Gastrocnemius medialis (tissue), 4 donors: Measurements from ENCODE around the gene SERPINA6. TPM values are rescaled to one million over a fixed set of nuclear protein-coding genes. Genes with fewer than 3 reads are reported as not detected.

Experiments
- ATAC-seq, 2 donors: fragments of 150-250 bp; one replicate each; pipeline ENCODE4 v1.9.1; 2016
- DNase-seq, 2 donors: peaks; one replicate each; pipeline ENCODE4 v3.0.0-alpha.2; 2019
- H3K27ac ChIP-seq, 4 donors: fragments of 200-600 bp; sonication (generic); 1 replicate in 1 of 4; 2 replicates in 3 of 4; pipeline ENCODE4 v1.5.1; 2016 to 2018; ENCODE audit warnings: mild to moderate bottlenecking in 2 of 4, moderate library complexity in 1 of 4
- H3K27me3 ChIP-seq, 3 donors: fragments of 200-600 bp; sonication (generic) in 2 of 3; 1 replicate in 1 of 3; 2 replicates in 2 of 3; pipeline versions ENCODE4 v1.5.1 to v1.6.0; 2016 to 2019; ENCODE audit warnings: mild to moderate bottlenecking in 1 of 3, moderate library complexity in 1 of 3
- H3K36me3 ChIP-seq, 2 donors: fragments of 200-600 bp; sonication (generic) in 1 of 2; one replicate each; pipeline ENCODE4 v1.5.1; 2017 to 2018
- H3K4me1 ChIP-seq, 2 donors: fragments of 200-600 bp; sonication (generic) in 1 of 2; one replicate each; pipeline ENCODE4 v1.5.1; 2016 to 2017; ENCODE audit warnings: mild to moderate bottlenecking in 2 of 2
- H3K4me3 ChIP-seq, 4 donors: fragments of 200-600 bp; sonication (generic) in 3 of 4; 1 replicate in 1 of 4; 2 replicates in 3 of 4; pipeline ENCODE4 v1.5.1; 2016 to 2019; ENCODE audit warnings: mild to moderate bottlenecking in 2 of 4
- H3K9me3 ChIP-seq, 3 donors: fragments of 200-600 bp; sonication (generic) in 2 of 3; 1 replicate in 1 of 3; 2 replicates in 2 of 3; pipeline ENCODE4 v1.5.1; 2016 to 2019
- POLR2A ChIP-seq, 2 donors: fragments of 450-650 bp; IDR thresholded peaks; one replicate each; pipeline ENCODE4 v1.6.1; 2017; ENCODE audit warnings: antibody characterized with exemption in 2 of 2, mild to moderate bottlenecking in 2 of 2, moderate library complexity in 2 of 2
- in situ Hi-C, 4 donors: fragments of 200-750 bp; cut with MboI; loops; one replicate each; pipeline versions ENCODE4 v1.15.0 to v1.8.0; 2017; ENCODE audit warnings: low sequenced_read_pairs in 4 of 4
- intact Hi-C: fragments of 100-400 bp; cut with DNase I; formaldehyde crosslinking; loops from one replicate; pipeline ENCODE4 v1.15.1; 2023; ENCODE audit warnings: low total_unique reads
- total RNA-seq, 4 donors: library from RNA; depleted of rRNA; stranded (reverse); fragments of >200 nt; gene quantifications; one replicate each; pipeline versions ENCODE4 v1.1.0 to v1.2.3, GENCODE V29; 2016
- TF ChIP-seq, protein P1 (sequence below), 5 experiments: fragments of 450-650 bp in 3 of 5; fragments of 200-600 bp in 2 of 5; sonication (generic) in 2 of 5; IDR thresholded peaks in 4 of 5; conservative IDR thresholded peaks in 1 of 5; 1 replicate in 4 of 5; 2 replicates in 1 of 5; pipeline ENCODE4 v1.5.1; 2016 to 2019; ENCODE audit warnings: antibody characterized with exemption in 5 of 5, mild to moderate bottlenecking in 3 of 5, moderate library complexity in 3 of 5

SERPINA6 gene
- total RNA-seq, 4 donors from 2014 or later: 0.26 to 0.69 TPM; not detected in 2

DNA sequence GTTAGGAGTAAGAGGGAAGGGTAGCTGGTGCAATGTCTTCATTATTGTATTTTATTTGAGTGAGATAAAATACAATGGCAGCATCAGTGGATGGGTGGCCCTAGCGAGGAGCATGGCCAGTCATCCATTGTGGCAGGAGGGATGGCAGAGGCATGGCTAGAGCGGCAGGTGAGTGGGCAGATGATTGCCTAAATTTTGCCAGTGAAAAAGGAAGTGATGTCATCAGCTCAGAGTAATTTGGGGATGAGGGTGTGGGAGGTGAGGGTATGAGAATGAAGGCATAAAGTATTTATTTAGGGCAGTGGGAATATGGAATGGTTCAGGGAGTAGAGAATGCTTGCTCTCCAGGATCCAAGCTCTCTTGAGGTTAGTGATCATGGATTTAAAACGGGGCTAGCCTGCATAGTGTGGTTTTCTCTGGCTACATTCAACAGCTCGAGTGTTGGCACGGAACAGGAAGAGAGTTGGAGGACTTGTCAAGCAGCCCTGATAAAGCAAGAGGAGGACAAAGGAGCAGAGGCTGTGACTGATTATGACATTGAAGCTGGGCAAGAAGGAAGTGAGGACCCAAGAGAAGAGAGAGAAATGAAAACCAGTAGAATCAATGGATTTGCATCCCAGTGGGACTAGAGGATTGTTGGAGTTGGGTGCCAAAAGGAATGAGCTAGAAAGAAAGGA lies 18.7 kb upstream of the SERPINA6 start:
- Histone ChIP-seq H3K27me3 (no peaks in the 10 kb centered on the region), H3K4me1 (peaks cover 0 to 3% of the 10 kb centered on the region in 2 donors), H3K36me3 (no peaks in the 10 kb centered on the region), H3K4me3 (no peak overlapping the region), H3K27ac (no peak overlapping the region), H3K9me3 (no peaks in the 10 kb centered on the region)
- DNase-seq: no peak
- intact Hi-C loops (no loop called here), in situ Hi-C loops (no loop called here)
- no peak for ATAC-seq
- TF ChIP-seq POLR2A (IDR thresholded peaks at IDR 0.05): no peak
- TF ChIP-seq, protein P1, sequence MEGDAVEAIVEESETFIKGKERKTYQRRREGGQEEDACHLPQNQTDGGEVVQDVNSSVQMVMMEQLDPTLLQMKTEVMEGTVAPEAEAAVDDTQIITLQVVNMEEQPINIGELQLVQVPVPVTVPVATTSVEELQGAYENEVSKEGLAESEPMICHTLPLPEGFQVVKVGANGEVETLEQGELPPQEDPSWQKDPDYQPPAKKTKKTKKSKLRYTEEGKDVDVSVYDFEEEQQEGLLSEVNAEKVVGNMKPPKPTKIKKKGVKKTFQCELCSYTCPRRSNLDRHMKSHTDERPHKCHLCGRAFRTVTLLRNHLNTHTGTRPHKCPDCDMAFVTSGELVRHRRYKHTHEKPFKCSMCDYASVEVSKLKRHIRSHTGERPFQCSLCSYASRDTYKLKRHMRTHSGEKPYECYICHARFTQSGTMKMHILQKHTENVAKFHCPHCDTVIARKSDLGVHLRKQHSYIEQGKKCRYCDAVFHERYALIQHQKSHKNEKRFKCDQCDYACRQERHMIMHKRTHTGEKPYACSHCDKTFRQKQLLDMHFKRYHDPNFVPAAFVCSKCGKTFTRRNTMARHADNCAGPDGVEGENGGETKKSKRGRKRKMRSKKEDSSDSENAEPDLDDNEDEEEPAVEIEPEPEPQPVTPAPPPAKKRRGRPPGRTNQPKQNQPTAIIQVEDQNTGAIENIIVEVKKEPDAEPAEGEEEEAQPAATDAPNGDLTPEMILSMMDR (IDR thresholded peaks at IDR 0.05 in 4 of 5, conservative IDR thresholded peaks at IDR 0.05 in 1 of 5): no peak

DNA sequence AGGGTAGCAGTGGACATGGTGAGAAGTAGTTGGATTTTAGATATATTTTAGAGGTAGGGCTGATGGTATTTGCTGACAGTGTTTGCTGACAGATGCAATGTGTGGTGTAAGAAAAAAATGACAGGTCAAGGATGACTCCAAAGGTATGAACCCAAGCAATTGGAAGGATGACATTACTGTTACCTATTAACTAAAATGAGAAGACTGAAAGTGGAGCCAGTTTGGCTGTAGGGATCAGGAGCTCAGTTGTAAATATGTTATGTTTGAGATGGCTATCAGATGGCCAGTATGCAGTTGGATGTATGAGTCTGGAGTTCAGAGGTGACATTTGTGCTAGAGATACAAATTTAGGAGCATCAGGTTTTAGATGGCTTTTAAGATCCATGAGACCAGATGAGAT lies 17.4 kb upstream of the SERPINA6 start:
- no peak overlapping the region for H3K27ac ChIP-seq
- intact Hi-C loops (no loop called here), in situ Hi-C loops (no loop called here)
- no peaks in the 10 kb centered on the region for H3K36me3 ChIP-seq
- H3K27me3 ChIP-seq: no peaks in the 10 kb centered on the region
- TF ChIP-seq POLR2A (IDR thresholded peaks at IDR 0.05): no peak
- TF ChIP-seq, protein P1 (IDR thresholded peaks at IDR 0.05 in 4 of 5, conservative IDR thresholded peaks at IDR 0.05 in 1 of 5): no peak
- peaks cover 0 to 3% of the 10 kb centered on the region in 2 donors for H3K4me1 ChIP-seq
- no peak for ATAC-seq
- DNase-seq: no peak
- H3K4me3 ChIP-seq: no peak overlapping the region
- H3K9me3 ChIP-seq: no peaks in the 10 kb centered on the region

DNA sequence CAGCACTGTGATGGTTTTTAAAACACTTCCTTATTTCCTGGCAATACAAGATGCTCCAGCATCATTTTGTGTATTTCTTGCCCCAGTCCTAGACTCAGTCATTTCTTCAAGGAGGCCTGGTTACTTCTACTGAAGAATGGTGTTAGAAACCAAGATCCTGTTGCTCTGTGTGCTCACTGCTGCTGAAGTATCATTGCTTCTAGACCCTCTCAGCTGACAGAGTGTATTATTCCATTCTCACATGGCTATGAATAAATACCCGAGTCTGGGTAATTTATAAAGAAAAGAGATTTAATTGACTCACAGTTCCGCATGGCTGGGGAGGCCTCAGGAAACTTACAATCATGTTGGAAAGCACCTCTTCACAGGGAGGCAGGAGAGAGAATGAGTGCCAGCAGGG lies 14.9 kb upstream of the SERPINA6 start:
- Histone ChIP-seq H3K27ac (no peak overlapping the region), H3K27me3 (no peaks in the 10 kb centered on the region), H3K9me3 (no peaks in the 10 kb centered on the region), H3K4me3 (no peak overlapping the region), H3K36me3 (no peaks in the 10 kb centered on the region), H3K4me1 (peaks cover 0 to 3% of the 10 kb centered on the region in 2 donors)
- no peak for ATAC-seq
- intact Hi-C loops: no loop called here
- DNase-seq: no peak
- in situ Hi-C loops: no loop called here
- no peak for TF ChIP-seq POLR2A (IDR thresholded peaks at IDR 0.05)
- TF ChIP-seq, protein P1 (IDR thresholded peaks at IDR 0.05 in 4 of 5, conservative IDR thresholded peaks at IDR 0.05 in 1 of 5): no peak

DNA sequence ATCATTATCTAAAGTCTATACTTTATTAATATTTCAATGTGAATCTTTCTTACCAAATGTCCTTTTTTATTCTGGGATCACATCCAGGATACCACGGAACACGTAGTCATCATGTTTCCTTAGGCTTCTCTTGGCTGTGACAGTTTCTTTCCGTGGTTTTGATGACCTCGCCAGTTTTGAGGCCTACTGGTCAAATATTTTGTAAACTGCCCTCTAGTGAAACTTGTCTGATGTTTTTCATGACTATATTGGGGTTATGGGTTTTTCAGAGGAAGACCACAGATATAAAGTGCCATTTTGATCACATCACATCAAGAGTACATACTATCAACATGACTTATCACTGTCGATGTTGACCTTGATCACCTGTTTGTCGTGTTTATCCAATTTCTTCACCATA lies 14.1 kb upstream of the SERPINA6 start:
- intact Hi-C loops (no loop called here), in situ Hi-C loops (no loop called here)
- no peaks in the 10 kb centered on the region for H3K9me3 ChIP-seq
- peaks cover 0 to 3% of the 10 kb centered on the region in 2 donors for H3K4me1 ChIP-seq
- H3K4me3 ChIP-seq: no peak overlapping the region
- no peaks in the 10 kb centered on the region for H3K27me3 ChIP-seq
- no peak for ATAC-seq
- H3K27ac ChIP-seq: no peak overlapping the region
- no peak for TF ChIP-seq POLR2A (IDR thresholded peaks at IDR 0.05)
- TF ChIP-seq, protein P1 (IDR thresholded peaks at IDR 0.05 in 4 of 5, conservative IDR thresholded peaks at IDR 0.05 in 1 of 5): no peak
- no peak for DNase-seq
- H3K36me3 ChIP-seq: no peaks in the 10 kb centered on the region

DNA sequence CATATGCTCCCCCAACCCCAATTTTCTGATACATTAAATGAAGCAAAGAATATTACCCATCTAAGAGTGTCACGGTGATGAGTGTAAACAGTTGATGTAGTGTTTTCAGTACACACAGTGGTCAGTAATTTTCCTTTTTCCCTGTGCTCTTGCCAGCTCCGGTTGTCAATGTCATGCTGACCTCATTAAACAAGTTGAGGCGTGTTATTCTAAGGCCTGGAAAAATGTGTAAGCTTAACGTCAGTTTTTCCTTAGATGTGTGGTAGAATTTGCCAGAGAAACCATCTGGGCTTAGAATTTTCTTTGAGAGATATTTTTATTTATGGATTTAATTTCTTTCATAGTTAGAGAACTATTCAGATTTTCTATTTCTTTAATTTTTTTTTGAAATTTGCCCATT lies 11.7 kb upstream of the SERPINA6 start:
- Histone ChIP-seq H3K4me3 (no peak overlapping the region), H3K36me3 (no peaks in the 10 kb centered on the region), H3K27me3 (no peaks in the 10 kb centered on the region), H3K4me1 (no peaks in the 10 kb centered on the region), H3K27ac (no peak overlapping the region), H3K9me3 (no peaks in the 10 kb centered on the region)
- ATAC-seq: no peak
- intact Hi-C loops (no loop called here), in situ Hi-C loops (no loop called here)
- no peak for DNase-seq
- TF ChIP-seq POLR2A (IDR thresholded peaks at IDR 0.05): no peak
- TF ChIP-seq, protein P1 (IDR thresholded peaks at IDR 0.05 in 4 of 5, conservative IDR thresholded peaks at IDR 0.05 in 1 of 5): no peak
